Measurements from ENCODE around the gene GLCCI1.

Gene GLCCI1

GRCh38 chr7:8130663-8131062 is 162.1 kb downstream of the GLCCI1 start:
- Histone ChIP-seq H3K9me3 (ENCODE audit: insufficient read depth, low read length) (no peaks in the 10 kb centered on the region), H3K36me3 (ENCODE audit: low read length) (no peaks in the 10 kb centered on the region), H3K79me2 (ENCODE audit: insufficient read depth, low read length) (no peaks in the 10 kb centered on the region), H3K27me3 (ENCODE audit: low read length) (no peaks in the 10 kb centered on the region), H3K9me2 (replicated peaks; ENCODE audit: insufficient read depth, low read length) (no peaks in the 10 kb centered on the region), H3K27ac (ENCODE audit: low read depth, low read length) (no peak overlapping the region), H2AFZ (ENCODE audit: low read depth, low read length, severe bottlenecking) (no peak overlapping the region), H3F3A (ENCODE audit: insufficient read depth) (no peaks in the 10 kb centered on the region), H3K4me3 (ENCODE audit: insufficient read depth, low read length, poor library complexity, severe bottlenecking) (no peak overlapping the region), H4K20me1 (ENCODE audit: low read depth, low read length) (no peaks in the 10 kb centered on the region), H3K9ac (ENCODE audit: low read length) (no peak overlapping the region), H3K4me2 (ENCODE audit: low read depth, low read length, poor library complexity, severe bottlenecking) (no peak overlapping the region)
- TF ChIP-seq EZH2phosphoT487 (conservative IDR thresholded peaks at IDR 0.05; ENCODE audit: low read length): no peak
- TF ChIP-seq, protein P1, sequence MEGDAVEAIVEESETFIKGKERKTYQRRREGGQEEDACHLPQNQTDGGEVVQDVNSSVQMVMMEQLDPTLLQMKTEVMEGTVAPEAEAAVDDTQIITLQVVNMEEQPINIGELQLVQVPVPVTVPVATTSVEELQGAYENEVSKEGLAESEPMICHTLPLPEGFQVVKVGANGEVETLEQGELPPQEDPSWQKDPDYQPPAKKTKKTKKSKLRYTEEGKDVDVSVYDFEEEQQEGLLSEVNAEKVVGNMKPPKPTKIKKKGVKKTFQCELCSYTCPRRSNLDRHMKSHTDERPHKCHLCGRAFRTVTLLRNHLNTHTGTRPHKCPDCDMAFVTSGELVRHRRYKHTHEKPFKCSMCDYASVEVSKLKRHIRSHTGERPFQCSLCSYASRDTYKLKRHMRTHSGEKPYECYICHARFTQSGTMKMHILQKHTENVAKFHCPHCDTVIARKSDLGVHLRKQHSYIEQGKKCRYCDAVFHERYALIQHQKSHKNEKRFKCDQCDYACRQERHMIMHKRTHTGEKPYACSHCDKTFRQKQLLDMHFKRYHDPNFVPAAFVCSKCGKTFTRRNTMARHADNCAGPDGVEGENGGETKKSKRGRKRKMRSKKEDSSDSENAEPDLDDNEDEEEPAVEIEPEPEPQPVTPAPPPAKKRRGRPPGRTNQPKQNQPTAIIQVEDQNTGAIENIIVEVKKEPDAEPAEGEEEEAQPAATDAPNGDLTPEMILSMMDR (IDR thresholded peaks at IDR 0.05; ENCODE audit: insufficient read depth, low read length, poor library complexity, severe bottlenecking): no peak

GRCh38 chr7:8131694-8132605 is 163.4 kb downstream of the GLCCI1 start:
- Histone ChIP-seq H3F3A (ENCODE audit: insufficient read depth) (no peaks in the 10 kb centered on the region), H2AFZ (ENCODE audit: low read depth, low read length, severe bottlenecking) (no peak overlapping the region), H3K27ac (ENCODE audit: low read depth, low read length) (no peak overlapping the region), H3K4me2 (ENCODE audit: low read depth, low read length, poor library complexity, severe bottlenecking) (no peak overlapping the region), H3K9ac (ENCODE audit: low read length) (no peak overlapping the region), H3K27me3 (ENCODE audit: low read length) (no peaks in the 10 kb centered on the region), H3K9me2 (replicated peaks; ENCODE audit: insufficient read depth, low read length) (no peaks in the 10 kb centered on the region), H3K36me3 (ENCODE audit: low read length) (no peaks in the 10 kb centered on the region), H3K79me2 (ENCODE audit: insufficient read depth, low read length) (no peaks in the 10 kb centered on the region), H4K20me1 (ENCODE audit: low read depth, low read length) (no peaks in the 10 kb centered on the region), H3K4me3 (ENCODE audit: insufficient read depth, low read length, poor library complexity, severe bottlenecking) (no peak overlapping the region), H3K9me3 (ENCODE audit: insufficient read depth, low read length) (no peaks in the 10 kb centered on the region)
- no peak for TF ChIP-seq EZH2phosphoT487 (conservative IDR thresholded peaks at IDR 0.05; ENCODE audit: low read length)
- TF ChIP-seq, protein P1 (IDR thresholded peaks at IDR 0.05; ENCODE audit: insufficient read depth, low read length, poor library complexity, severe bottlenecking): no peak

- Histone ChIP-seq H3K4me2 (ENCODE audit: low read depth, low read length, poor library complexity, severe bottlenecking) (no peak overlapping the region), H3K4me3 (ENCODE audit: insufficient read depth, low read length, poor library complexity, severe bottlenecking) (no peak overlapping the region), H2AFZ (ENCODE audit: low read depth, low read length, severe bottlenecking) (no peak overlapping the region), H3K9me2 (replicated peaks; ENCODE audit: insufficient read depth, low read length) (no peaks in the 10 kb centered on the region), H3K9me3 (ENCODE audit: insufficient read depth, low read length) (no peaks in the 10 kb centered on the region), H3K9ac (ENCODE audit: low read length) (no peak overlapping the region), H3K36me3 (ENCODE audit: low read length) (no peaks in the 10 kb centered on the region), H3K27me3 (ENCODE audit: low read length) (no peaks in the 10 kb centered on the region), H4K20me1 (ENCODE audit: low read depth, low read length) (no peaks in the 10 kb centered on the region), H3F3A (ENCODE audit: insufficient read depth) (no peaks in the 10 kb centered on the region), H3K27ac (ENCODE audit: low read depth, low read length) (no peak overlapping the region), H3K79me2 (ENCODE audit: insufficient read depth, low read length) (no peaks in the 10 kb centered on the region)
- TF ChIP-seq, protein P1 (IDR thresholded peaks at IDR 0.05; ENCODE audit: insufficient read depth, low read length, poor library complexity, severe bottlenecking): no peak
- no peak for TF ChIP-seq EZH2phosphoT487 (conservative IDR thresholded peaks at IDR 0.05; ENCODE audit: low read length)
These were observed 164.7 kb downstream of the GLCCI1 start for GRCh38 chr7:8133188-8133848.
